Dendritic cell treated with granulocyte-macrophage colony-stimulating factor and Interleukin-4, amounts not matched to agents 40 ng/mL and 50 ng/mL, for 4 days (primary cell): ENCODE results near the gene TTC28.

Experiments
- H3K27ac Mint-ChIP-seq: one replicate; pipeline ENCODE4 v1.8.0; 2022; ENCODE audit warnings: mild to moderate bottlenecking, mixed read lengths
- H3K27me3 Mint-ChIP-seq: one replicate; pipeline ENCODE4 v1.8.0; 2022; ENCODE audit warnings: mild to moderate bottlenecking, mixed read lengths
- H3K36me3 Mint-ChIP-seq: one replicate; pipeline ENCODE4 v1.8.0; 2022; ENCODE audit warnings: low read depth, mixed read lengths
- H3K4me1 Mint-ChIP-seq: one replicate; pipeline ENCODE4 v1.8.0; 2022; ENCODE audit warnings: low read depth, mixed read lengths
- H3K4me3 Mint-ChIP-seq: one replicate; pipeline ENCODE4 v1.8.0; 2022; ENCODE audit warnings: mild to moderate bottlenecking, moderate library complexity, mixed read lengths
- H3K9me3 Mint-ChIP-seq: one replicate; pipeline ENCODE4 v1.8.0; 2022; ENCODE audit warnings: mixed read lengths
- intact Hi-C: fragments of 100-400 bp; cut with micrococcal nuclease; formaldehyde crosslinking; loops from one replicate; pipeline ENCODE4 v1.15.0; 2022

The TTC28 gene

DNA sequence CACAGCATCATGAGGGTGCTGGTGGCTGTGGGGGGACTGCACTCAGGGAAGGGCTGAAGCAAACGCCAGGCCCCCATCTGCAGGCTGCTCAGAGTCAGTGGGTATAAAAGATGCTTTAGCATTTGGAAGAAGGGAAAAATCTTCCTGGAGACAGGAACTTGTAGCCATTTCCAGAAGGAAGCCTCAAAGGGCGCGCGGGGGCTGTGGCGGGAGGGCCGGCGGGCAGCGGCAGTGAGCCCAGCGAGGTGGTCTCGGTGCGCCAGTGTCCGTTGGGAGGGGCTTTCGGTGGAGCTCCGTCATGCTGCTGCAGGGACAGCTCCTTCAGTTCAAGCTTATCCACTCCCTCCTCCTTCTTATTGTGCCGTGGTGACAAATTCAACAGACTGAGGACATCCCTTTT, 697.5 kb downstream of the TTC28 start:
- intact Hi-C loops, result no loop called here
- H3K27me3 Mint-ChIP-seq, result no peaks in the 10 kb centered on the region
- H3K27ac Mint-ChIP-seq, result no peak overlapping the region
- H3K4me3 Mint-ChIP-seq, result no peak overlapping the region
- H3K9me3 Mint-ChIP-seq, result no peaks in the 10 kb centered on the region
- no peaks in the 10 kb centered on the region for H3K4me1 Mint-ChIP-seq
- no peaks in the 10 kb centered on the region for H3K36me3 Mint-ChIP-seq

DNA sequence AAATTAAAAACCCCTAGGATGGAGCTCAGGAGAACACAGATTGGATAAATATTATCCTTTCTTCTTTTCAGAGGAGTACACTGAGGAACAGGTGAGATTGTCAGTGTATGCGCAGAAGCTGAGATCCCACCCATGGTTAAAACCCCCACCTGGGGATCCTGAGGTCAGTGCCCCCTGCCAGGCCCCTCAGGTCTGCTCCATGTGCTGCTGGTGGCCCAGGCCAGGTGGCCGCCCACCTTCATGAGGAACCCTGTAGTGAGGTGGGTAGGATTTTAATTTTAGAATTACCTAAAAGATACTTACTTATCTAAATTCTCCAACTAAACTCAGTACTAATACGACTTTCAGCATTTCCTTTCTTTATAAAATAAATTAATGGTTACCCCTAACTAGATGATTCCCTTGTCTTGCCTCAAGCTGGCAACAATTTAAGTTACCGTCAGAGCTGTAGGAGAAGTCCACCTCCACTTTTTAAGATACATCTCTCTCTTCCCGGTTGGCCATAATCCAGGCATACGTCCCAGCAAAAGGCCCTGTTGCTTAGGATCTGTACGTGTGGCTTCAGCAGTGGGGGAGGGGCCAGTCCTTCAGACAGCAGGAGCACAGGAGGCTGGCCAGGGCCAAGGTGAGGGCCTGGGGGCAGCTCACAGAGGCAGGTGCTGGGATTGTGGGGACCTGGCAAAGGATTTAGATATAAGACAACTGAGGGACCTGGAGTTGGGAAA, 699.1 kb downstream of the TTC28 start:
- Mint-ChIP-seq H3K9me3 (no peaks in the 10 kb centered on the region), H3K4me3 (no peak overlapping the region), H3K27me3 (no peaks in the 10 kb centered on the region), H3K4me1 (peaks cover 4% of the 10 kb centered on the region), H3K36me3 (no peaks in the 10 kb centered on the region), H3K27ac (no peak overlapping the region)
- intact Hi-C loops, result no loop called here

DNA sequence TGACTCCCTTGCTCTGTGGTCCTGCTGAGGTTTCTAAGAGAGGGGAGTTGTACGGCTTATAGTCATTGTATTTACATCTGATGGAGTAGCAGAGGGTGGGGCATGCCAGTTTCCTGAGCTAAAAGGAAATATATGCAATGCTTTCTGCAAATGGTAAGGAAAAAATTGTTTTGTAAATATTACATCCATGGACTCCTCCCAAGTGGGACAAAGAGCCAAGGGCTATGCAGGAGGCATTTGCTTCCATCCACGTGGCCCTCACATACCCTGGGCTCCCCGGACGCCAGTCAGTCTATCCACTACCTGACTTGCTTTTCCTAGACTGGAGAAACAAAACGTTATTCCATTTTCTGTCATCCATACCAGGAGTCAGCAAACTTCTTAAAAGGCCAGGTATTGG, 700.8 kb downstream of the TTC28 start:
- H3K4me3 Mint-ChIP-seq, result no peak overlapping the region
- no peaks in the 10 kb centered on the region for H3K36me3 Mint-ChIP-seq
- H3K27ac Mint-ChIP-seq, result no peak overlapping the region
- no peaks in the 10 kb centered on the region for H3K9me3 Mint-ChIP-seq
- intact Hi-C loops, result no loop called here
- no peaks in the 10 kb centered on the region for H3K27me3 Mint-ChIP-seq
- H3K4me1 Mint-ChIP-seq, result peaks cover 7% of the 10 kb centered on the region

DNA sequence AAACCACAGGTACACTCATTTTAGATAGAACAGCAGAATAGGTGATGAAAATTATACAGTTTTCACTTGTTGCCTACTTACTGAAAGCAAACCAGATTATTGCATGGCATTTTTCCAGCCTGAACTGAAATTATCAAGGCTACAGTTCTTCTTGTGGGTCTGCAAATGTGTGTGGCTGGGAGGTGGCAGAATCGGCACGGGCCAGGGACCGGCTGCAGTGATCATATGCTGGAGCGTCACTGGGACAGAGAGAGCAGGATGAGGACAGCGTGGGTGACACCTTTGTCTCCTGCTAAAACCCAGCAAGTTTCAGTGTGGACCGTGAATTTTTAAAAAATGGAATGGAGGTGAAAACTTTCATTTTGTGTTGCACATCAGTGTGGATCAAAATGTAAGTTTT, 701.3 kb downstream of the TTC28 start:
- no peak overlapping the region for H3K27ac Mint-ChIP-seq
- no peaks in the 10 kb centered on the region for H3K9me3 Mint-ChIP-seq
- peaks cover 7% of the 10 kb centered on the region for H3K4me1 Mint-ChIP-seq
- no peak overlapping the region for H3K4me3 Mint-ChIP-seq
- no peaks in the 10 kb centered on the region for H3K27me3 Mint-ChIP-seq
- H3K36me3 Mint-ChIP-seq, result no peaks in the 10 kb centered on the region
- intact Hi-C loops, result no loop called here

DNA sequence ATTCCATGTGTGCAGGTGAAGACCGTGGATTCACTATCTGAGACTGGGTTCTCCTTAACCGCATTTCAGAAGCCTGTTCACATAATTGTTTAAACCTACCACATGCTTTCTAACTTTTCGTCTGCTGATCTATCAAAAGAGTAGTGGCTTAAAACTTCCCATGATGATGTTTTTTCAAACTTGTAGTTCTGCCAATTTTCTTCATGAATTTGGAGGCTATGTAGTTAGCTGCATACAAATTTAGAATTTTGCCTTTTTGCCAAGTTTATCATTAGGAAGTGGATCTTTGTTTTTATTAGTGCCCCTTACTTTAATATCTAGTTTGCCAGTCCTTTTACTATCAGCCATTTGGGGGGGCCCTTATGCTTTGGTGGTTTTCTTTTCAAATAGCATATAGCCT, 703.1 kb downstream of the TTC28 start:
- intact Hi-C loops, result no loop called here
- H3K4me3 Mint-ChIP-seq, result no peak overlapping the region
- H3K9me3 Mint-ChIP-seq, result no peaks in the 10 kb centered on the region
- H3K27ac Mint-ChIP-seq, result no peak overlapping the region
- no peaks in the 10 kb centered on the region for H3K27me3 Mint-ChIP-seq
- H3K36me3 Mint-ChIP-seq, result no peaks in the 10 kb centered on the region
- H3K4me1 Mint-ChIP-seq, result peaks cover 7% of the 10 kb centered on the region

DNA sequence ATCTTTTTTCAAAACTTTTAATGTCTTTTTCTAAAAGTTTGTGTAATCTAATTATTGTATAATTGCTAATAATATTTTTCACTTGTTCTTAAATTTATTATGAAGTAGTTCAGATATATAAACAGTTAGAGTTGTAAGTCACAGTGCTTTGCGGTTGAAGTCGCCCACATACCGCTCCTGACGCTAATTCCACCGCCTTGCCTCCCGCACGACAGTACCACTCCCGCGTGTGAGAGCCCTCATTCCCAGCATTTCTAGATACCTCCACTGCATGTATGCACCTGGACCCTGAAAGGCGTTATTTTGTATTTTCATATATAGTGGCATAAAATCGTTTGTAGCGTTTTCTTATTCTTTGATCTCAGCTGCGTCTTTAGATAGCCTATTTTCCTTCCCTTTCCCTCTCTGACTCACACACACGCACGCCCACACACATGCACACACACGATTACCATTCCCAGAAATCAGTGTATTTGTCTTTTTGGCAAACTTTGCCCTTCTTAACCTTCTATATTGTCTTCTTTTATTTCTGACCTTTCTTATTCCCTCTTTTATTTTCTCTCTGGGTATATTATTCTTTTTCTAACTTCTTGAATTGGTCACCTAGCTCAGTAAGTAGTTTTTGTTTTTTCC, 704.1 kb downstream of the TTC28 start:
- no peaks in the 10 kb centered on the region for H3K36me3 Mint-ChIP-seq
- H3K4me1 Mint-ChIP-seq, result peaks cover 7% of the 10 kb centered on the region
- H3K27ac Mint-ChIP-seq, result no peak overlapping the region
- intact Hi-C loops, result no loop called here
- H3K27me3 Mint-ChIP-seq, result no peaks in the 10 kb centered on the region
- H3K4me3 Mint-ChIP-seq, result no peak overlapping the region
- H3K9me3 Mint-ChIP-seq, result no peaks in the 10 kb centered on the region

DNA sequence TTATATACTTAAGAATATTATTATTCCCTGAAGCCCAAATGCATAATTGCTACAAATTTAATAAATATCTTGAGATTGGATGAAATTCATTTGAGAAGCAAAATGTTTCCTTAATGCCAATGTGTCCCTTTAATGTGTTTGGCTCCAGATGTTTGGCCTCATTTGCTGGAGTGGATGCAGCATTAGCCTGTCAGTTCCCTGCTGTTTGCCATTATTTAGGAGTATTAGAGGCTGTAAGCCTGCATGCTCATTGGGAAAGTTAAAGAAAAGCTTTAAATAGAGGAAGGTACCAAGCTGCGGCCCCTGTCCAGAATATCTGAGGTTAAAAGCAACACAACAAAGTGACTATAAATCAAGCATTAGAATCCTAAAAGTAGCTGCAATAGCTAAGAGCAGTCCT, 705.8 kb downstream of the TTC28 start:
- intact Hi-C loops, result no loop called here
- Mint-ChIP-seq H3K4me3 (no peak overlapping the region), H3K27me3 (no peaks in the 10 kb centered on the region), H3K27ac (no peak overlapping the region), H3K36me3 (no peaks in the 10 kb centered on the region), H3K9me3 (no peaks in the 10 kb centered on the region), H3K4me1 (peaks cover 7% of the 10 kb centered on the region)

DNA sequence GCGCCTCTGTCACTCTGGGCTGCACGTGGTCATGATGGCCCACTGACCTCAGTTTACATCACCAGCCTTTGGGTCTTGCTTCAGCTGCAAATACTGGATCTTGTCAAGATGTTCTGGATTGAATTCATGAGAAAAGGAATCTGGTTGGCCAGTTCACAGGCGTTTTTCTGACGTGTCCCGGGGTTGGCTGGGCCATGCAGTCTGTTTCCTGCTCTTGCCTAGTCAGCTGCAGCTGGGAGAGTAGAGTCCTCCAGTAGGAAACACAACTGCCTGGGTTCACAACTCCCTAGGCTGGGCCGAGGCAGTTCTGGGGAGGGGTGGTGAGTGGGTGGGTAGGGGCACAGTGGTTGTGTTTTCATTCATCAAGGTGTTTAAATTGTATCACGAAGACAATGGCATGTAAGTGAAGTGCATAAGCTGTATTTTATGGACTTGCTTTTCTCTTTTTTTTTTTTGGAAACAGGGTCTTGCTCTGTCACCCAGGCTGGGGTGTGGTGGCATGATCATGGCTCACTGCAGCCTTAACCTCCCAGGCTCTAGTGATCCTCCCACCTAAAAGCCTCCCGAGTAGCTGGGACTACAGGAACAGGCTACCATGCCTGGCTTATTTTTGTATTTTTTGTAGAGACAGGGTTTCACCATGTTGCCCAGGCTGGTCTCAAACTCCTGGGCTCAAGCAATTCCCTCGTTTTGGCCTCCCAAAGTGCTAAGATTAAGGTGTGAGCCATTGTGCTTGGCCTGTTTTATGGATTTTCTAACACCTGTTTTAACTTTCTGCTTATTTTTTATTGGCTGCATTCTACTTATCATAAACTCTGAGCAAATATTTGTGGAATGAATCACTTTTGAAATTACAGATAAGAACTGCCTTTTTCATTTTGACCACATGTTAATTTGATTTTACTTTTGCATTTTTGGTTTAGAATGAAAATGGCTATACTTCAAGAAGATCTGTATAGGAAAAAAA, 706.6 kb downstream of the TTC28 start:
- intact Hi-C loops, result no loop called here

DNA sequence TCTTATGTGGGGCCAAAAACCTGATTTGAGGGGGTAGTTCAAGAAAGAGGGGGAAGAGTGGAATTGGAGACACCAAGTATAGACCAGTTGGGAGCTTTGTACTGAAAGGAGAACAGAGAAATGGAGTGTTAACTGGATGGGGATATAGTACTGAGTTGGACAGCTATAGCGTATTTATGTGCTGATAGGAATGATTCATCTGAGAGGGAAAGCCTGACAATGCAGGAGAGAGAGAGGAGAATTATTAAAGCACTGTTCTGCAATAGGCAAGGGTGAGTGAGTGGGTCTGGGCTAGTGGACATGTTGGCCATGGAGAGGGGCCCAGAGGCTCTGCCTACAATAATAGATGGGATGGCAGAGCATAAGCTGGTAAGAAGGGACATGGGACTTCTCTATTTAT, 707.7 kb downstream of the TTC28 start:
- Mint-ChIP-seq H3K27ac (no peak overlapping the region), H3K9me3 (no peaks in the 10 kb centered on the region), H3K4me3 (no peak overlapping the region), H3K27me3 (no peaks in the 10 kb centered on the region), H3K36me3 (no peaks in the 10 kb centered on the region), H3K4me1 (peaks cover 7% of the 10 kb centered on the region)
- intact Hi-C loops, result no loop called here

More for the DNA sequence above, 706.6 kb downstream of the TTC28 start:
- Mint-ChIP-seq H3K27me3 (no peaks in the 10 kb centered on the region), H3K9me3 (no peaks in the 10 kb centered on the region), H3K36me3 (no peaks in the 10 kb centered on the region), H3K4me1 (peaks cover 7% of the 10 kb centered on the region), H3K27ac (no peak overlapping the region), H3K4me3 (no peak overlapping the region)

DNA sequence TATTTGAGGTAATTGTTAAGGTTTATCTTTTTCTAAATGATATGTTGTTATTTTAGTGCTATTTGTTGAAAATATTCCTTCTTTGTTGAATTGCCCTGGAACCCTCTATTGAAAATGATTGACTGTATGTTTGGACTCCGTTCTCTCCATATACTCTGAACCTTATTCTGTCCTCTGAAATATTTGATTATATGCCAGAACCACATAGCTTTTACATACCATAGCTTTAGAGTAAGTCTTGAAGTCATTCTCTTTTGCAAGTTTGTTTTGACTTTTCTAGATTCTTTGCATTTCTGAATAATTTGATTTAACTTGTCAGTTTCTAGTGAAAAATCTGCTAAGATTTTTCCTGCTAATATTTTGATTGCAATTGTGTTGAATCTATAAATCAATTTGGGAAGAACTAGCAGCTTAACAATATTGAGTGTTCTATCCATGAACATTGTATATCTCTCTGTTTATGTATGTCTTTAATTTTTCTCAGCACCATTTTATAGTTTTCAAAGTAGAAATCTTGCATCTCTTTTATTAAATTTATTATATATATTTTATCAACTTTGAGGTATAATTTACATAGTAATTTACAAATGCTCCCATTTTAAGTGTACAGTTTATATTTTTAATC, 708.9 kb downstream of the TTC28 start:
- H3K27ac Mint-ChIP-seq, result no peak overlapping the region
- intact Hi-C loops, result no loop called here
- H3K36me3 Mint-ChIP-seq, result no peaks in the 10 kb centered on the region
- H3K9me3 Mint-ChIP-seq, result no peaks in the 10 kb centered on the region
- no peak overlapping the region for H3K4me3 Mint-ChIP-seq
- H3K4me1 Mint-ChIP-seq, result peaks cover 4% of the 10 kb centered on the region
- H3K27me3 Mint-ChIP-seq, result no peaks in the 10 kb centered on the region

DNA sequence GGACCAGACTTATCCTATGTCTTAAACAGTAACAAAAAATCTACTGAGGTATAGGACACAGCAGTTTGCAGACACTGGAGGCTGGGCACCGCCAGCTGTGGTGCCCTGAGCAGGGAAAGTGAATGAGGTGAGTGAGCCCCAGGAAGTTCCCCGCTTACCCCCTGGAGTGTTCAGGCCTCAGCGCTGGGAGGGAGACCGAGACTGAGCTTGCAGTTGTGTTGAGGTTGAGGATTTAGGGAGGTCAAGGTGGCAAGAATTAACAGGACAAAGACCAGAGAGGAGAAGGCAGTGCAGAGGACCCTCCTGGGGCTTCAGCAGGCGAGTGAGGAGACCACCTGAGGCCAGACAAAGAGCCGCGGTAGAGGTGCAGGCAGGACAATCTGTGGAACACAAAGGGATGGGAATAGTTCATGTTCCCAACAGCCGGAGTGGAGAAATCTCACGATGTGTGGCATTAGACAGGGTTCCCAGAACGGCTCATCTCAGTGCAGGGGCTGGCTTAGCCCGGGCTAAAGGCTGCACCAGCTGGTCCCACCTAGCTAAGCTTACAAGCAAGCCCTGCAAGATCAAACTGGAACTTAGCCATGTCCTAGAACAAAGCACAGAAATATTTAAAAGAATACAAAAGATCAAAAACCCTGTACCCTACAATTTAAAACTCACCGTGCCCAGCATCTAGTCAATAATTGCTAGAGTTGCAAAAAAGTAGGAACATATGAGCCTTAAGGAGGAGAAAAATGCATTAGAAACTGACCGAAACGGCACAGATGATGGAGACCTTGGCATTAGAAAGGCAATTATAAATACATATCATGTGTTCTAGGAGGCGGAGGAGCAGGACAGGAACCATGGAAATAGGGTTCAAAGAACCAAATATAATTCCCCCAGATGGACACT, 713.2 kb downstream of the TTC28 start:
- intact Hi-C loops, result no loop called here
- Mint-ChIP-seq H3K4me1 (no peaks in the 10 kb centered on the region), H3K27ac (no peak overlapping the region), H3K9me3 (no peaks in the 10 kb centered on the region), H3K36me3 (no peaks in the 10 kb centered on the region), H3K4me3 (no peak overlapping the region), H3K27me3 (no peaks in the 10 kb centered on the region)

DNA sequence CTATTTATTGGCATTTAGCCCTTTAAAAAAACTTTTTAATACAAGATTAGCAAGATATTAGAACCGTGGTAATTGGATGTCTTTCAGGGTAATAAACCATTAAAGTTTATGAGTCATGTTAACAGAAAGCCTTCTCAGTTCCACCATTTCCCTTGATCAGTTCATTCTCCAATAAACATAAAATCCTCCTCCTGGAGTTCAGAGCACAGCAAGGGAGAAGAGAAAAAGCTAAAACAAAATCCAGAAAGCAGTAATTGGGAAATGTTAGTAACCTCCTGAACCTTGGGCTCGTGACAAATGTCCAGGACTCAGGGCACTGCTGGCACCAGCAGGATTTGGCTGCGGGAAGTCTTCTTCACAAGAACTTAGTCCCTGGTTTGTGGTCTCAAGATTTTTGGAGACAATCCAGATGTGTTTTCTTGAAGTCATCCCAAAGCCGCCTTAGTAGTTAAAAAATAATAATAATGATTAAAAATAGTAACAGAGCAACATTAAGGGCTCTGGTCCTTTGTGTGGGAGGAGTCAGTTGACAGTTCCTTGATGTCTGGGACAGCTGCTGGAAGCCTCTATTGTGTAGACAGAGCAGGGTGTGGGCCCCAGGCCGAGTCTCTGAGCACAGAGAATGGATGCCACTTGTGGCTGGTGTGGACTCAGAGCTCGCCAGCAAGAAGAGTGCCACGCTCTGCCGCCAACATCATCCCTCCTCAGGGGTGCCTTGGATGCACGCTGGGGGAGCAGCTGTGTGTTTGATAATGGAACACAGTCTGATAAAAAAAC, 717.2 kb downstream of the TTC28 start:
- Mint-ChIP-seq H3K4me1 (no peaks in the 10 kb centered on the region), H3K9me3 (no peaks in the 10 kb centered on the region), H3K36me3 (no peaks in the 10 kb centered on the region), H3K27ac (no peak overlapping the region), H3K4me3 (no peak overlapping the region), H3K27me3 (no peaks in the 10 kb centered on the region)
- intact Hi-C loops, result no loop called here
